Stimulated activated CD4-positive, alpha-beta T cell treated with anti-CD3 and anti-CD28 coated beads, TNF-alpha, amount 100 ng/mL, for 48 hours (primary cell): ENCODE results near the gene RPL32.
"Not testable (repeated sequence)": the region's sequence is repeated elsewhere in the genome, so short reads cannot be mapped to it uniquely, and the experiment has no call there.

ENCODE experiments used
- DNase-seq, 3 donors: peaks; one replicate each; pipeline ENCODE4 v3.0.0-alpha.2; 2020; ENCODE audit warnings: low read depth in 3 of 3

Gene RPL32

GRCh38 chr3:12841149-12841969, at the start of gene RPL32:
TSS of gene RPL32 (minus strand) at chr3:12841565. CDS start at chr3:12840237, 1,328 bp downstream.
- peak; percentile 69 to 76 (median 73) for DNase-seq

GRCh38 chr3:12890610-12891390, 49.4 kb upstream of the RPL32 start:
- DNase-seq: no peak

- no peak for DNase-seq
These were observed 45.4 kb upstream of the RPL32 start for GRCh38 chr3:12886736-12887135.

- no peak for DNase-seq
These were observed 44.8 kb upstream of the RPL32 start for GRCh38 chr3:12886106-12886679.

- DNase-seq: no peak
These were observed 44.2 kb upstream of the RPL32 start for GRCh38 chr3:12885583-12885930.

GRCh38 chr3:12884790-12885582, 43.6 kb upstream of the RPL32 start:
- no peak for DNase-seq

- DNase-seq: no peak
These were observed 42.9 kb upstream of the RPL32 start for GRCh38 chr3:12884186-12884680.

GRCh38 chr3:12882336-12883310, 41.3 kb upstream of the RPL32 start:
- DNase-seq: no peak

- not testable (repeated sequence) for DNase-seq
These were observed 40.5 kb upstream of the RPL32 start for GRCh38 chr3:12881858-12882257.

GRCh38 chr3:12879191-12879815, 37.9 kb upstream of the RPL32 start:
- no peak for DNase-seq

GRCh38 chr3:12878758-12879157, 37.4 kb upstream of the RPL32 start:
- DNase-seq: not testable (repeated sequence)

- no peak for DNase-seq
These were observed 36.8 kb upstream of the RPL32 start for GRCh38 chr3:12878141-12878574.

GRCh38 chr3:12877040-12877439, 35.7 kb upstream of the RPL32 start:
- DNase-seq: no peak

- DNase-seq: no peak
These were observed 34.8 kb upstream of the RPL32 start for GRCh38 chr3:12875857-12876836.

- no peak for DNase-seq
These were observed 30.1 kb upstream of the RPL32 start for GRCh38 chr3:12871404-12871983.

- DNase-seq: no peak
These were observed 29.6 kb upstream of the RPL32 start for GRCh38 chr3:12870942-12871341.

- DNase-seq: peak in 1 of 3 donors; percentile 40
These were observed 27.8 kb upstream of the RPL32 start for GRCh38 chr3:12869035-12869621.
